HUES48 (cell line): Measurements from ENCODE around the gene FARP1.

Source experiments
- H3K27ac ChIP-seq: one replicate; pipeline ENCODE4 v1.7.0; 2013; ENCODE audit warnings: low read depth, low read length, inconsistent platforms
- H3K27me3 ChIP-seq: 2 replicates; pipeline ENCODE4 v1.6.1; 2013; ENCODE audit warnings: mild to moderate bottlenecking, low read length; ENCODE audit not compliant: control insufficient read depth, insufficient read depth
- H3K36me3 ChIP-seq: 2 replicates; pipeline ENCODE4 v1.6.1; 2013; ENCODE audit warnings: low read length; ENCODE audit not compliant: control insufficient read depth, insufficient read depth
- H3K4me1 ChIP-seq: 2 replicates; pipeline ENCODE4 v1.6.1; 2013; ENCODE audit warnings: mild to moderate bottlenecking, low read length; ENCODE audit not compliant: control insufficient read depth, insufficient read depth
- H3K4me3 ChIP-seq: 2 replicates; pipeline ENCODE4 v1.5.1; 2013; ENCODE audit warnings: mild to moderate bottlenecking, low read depth, low read length
- H3K9ac ChIP-seq: 2 replicates; pipeline ENCODE4 v1.6.1; 2013; ENCODE audit warnings: mild to moderate bottlenecking, low read depth, low read length, moderate library complexity
- H3K9me3 ChIP-seq: 2 replicates; pipeline ENCODE4 v1.6.1; 2013; ENCODE audit warnings: low read length; ENCODE audit not compliant: control insufficient read depth, insufficient read depth

FARP1 gene

GRCh38 chr13:98157188-98157587 is 14.3 kb downstream of the FARP1 start:
- H3K27me3 ChIP-seq: no peaks in the 10 kb centered on the region
- peaks cover 27% of the 10 kb centered on the region for H3K4me1 ChIP-seq
- H3K9ac ChIP-seq: no peak overlapping the region
- no peak overlapping the region for H3K4me3 ChIP-seq
- H3K36me3 ChIP-seq: no peaks in the 10 kb centered on the region
- no peaks in the 10 kb centered on the region for H3K9me3 ChIP-seq
- H3K27ac ChIP-seq: no peak overlapping the region

GRCh38 chr13:98157609-98158008 is 14.7 kb downstream of the FARP1 start:
- Histone ChIP-seq H3K27me3 (no peaks in the 10 kb centered on the region), H3K4me3 (no peak overlapping the region), H3K27ac (no peak overlapping the region), H3K9me3 (no peaks in the 10 kb centered on the region), H3K9ac (no peak overlapping the region), H3K4me1 (peaks cover 27% of the 10 kb centered on the region), H3K36me3 (no peaks in the 10 kb centered on the region)

- Histone ChIP-seq H3K4me1 (peaks cover 27% of the 10 kb centered on the region), H3K36me3 (no peaks in the 10 kb centered on the region), H3K27me3 (no peaks in the 10 kb centered on the region), H3K9me3 (no peaks in the 10 kb centered on the region), H3K9ac (no peak overlapping the region), H3K27ac (no peak overlapping the region), H3K4me3 (no peak overlapping the region)
Measured at GRCh38 chr13:98158172-98158899, 15.4 kb downstream of the FARP1 start.

GRCh38 chr13:98162935-98163334 is 20.0 kb downstream of the FARP1 start:
- H3K9ac ChIP-seq: no peak overlapping the region
- no peaks in the 10 kb centered on the region for H3K36me3 ChIP-seq
- H3K4me3 ChIP-seq: no peak overlapping the region
- no peak overlapping the region for H3K27ac ChIP-seq
- no peaks in the 10 kb centered on the region for H3K9me3 ChIP-seq
- H3K4me1 ChIP-seq: peaks cover 25% of the 10 kb centered on the region
- H3K27me3 ChIP-seq: no peaks in the 10 kb centered on the region

- Histone ChIP-seq H3K27me3 (no peaks in the 10 kb centered on the region), H3K4me3 (no peak overlapping the region), H3K9ac (no peak overlapping the region), H3K4me1 (peaks cover 47% of the 10 kb centered on the region), H3K27ac (no peak overlapping the region), H3K9me3 (no peaks in the 10 kb centered on the region), H3K36me3 (no peaks in the 10 kb centered on the region)
Measured at GRCh38 chr13:98169331-98169730, 26.4 kb downstream of the FARP1 start.

GRCh38 chr13:98171900-98172589 is 29.2 kb downstream of the FARP1 start:
- peak overlapping the region; percentile 34; the same call in 1 of the 2 replicates for H3K9ac ChIP-seq
- no peaks in the 10 kb centered on the region for H3K27me3 ChIP-seq
- no peak overlapping the region; the same call in 1 of the 2 replicates for H3K4me3 ChIP-seq
- no peaks in the 10 kb centered on the region for H3K36me3 ChIP-seq
- peaks cover 50% of the 10 kb centered on the region for H3K4me1 ChIP-seq
- H3K27ac ChIP-seq: peak overlapping the region; percentile 74
- H3K9me3 ChIP-seq: no peaks in the 10 kb centered on the region

- Histone ChIP-seq H3K9me3 (no peaks in the 10 kb centered on the region), H3K4me3 (peak overlapping the region; percentile 18; the same call in 1 of the 2 replicates), H3K27me3 (no peaks in the 10 kb centered on the region), H3K36me3 (no peaks in the 10 kb centered on the region), H3K4me1 (peaks cover 50% of the 10 kb centered on the region), H3K9ac (peak overlapping the region; percentile 34; the same call in 1 of the 2 replicates), H3K27ac (peak overlapping the region; percentile 74)
Measured at GRCh38 chr13:98172590-98173422, 29.9 kb downstream of the FARP1 start.

GRCh38 chr13:98173431-98174152 is 30.7 kb downstream of the FARP1 start:
- Histone ChIP-seq H3K27me3 (no peaks in the 10 kb centered on the region), H3K36me3 (no peaks in the 10 kb centered on the region), H3K4me3 (no peak overlapping the region), H3K9me3 (no peaks in the 10 kb centered on the region), H3K9ac (no peak overlapping the region), H3K27ac (peak overlapping the region; percentile 74), H3K4me1 (peaks cover 47% of the 10 kb centered on the region)

- H3K9ac ChIP-seq: no peak overlapping the region
- H3K4me1 ChIP-seq: peaks cover 54% of the 10 kb centered on the region
- no peaks in the 10 kb centered on the region for H3K36me3 ChIP-seq
- no peaks in the 10 kb centered on the region for H3K9me3 ChIP-seq
- H3K4me3 ChIP-seq: no peak overlapping the region
- H3K27ac ChIP-seq: peak overlapping the region; percentile 74
- no peaks in the 10 kb centered on the region for H3K27me3 ChIP-seq
Measured at GRCh38 chr13:98174307-98174706, 31.4 kb downstream of the FARP1 start.

GRCh38 chr13:98175043-98175442 is 32.1 kb downstream of the FARP1 start:
- Histone ChIP-seq H3K36me3 (no peaks in the 10 kb centered on the region), H3K4me3 (no peak overlapping the region), H3K27me3 (no peaks in the 10 kb centered on the region), H3K9ac (no peak overlapping the region), H3K27ac (no peak overlapping the region), H3K4me1 (peaks cover 54% of the 10 kb centered on the region), H3K9me3 (no peaks in the 10 kb centered on the region)
